GM12891 (cell line): ENCODE results near the gene SF3B2.

ENCODE experiments used
- POLR2A ChIP-seq: IDR thresholded peaks from 2 replicates; pipeline ENCODE4 v1.6.1; 2011; ENCODE audit warnings: low read depth, low read length, control low read depth
- POLR2AphosphoS5 ChIP-seq: IDR thresholded peaks from 2 replicates; pipeline ENCODE4 v1.6.1; 2011; ENCODE audit warnings: low read depth, low read length, control low read depth
- TAF1 ChIP-seq: IDR thresholded peaks from 2 replicates; pipeline ENCODE4 v1.6.1; 2011; ENCODE audit warnings: low read depth, low read length, control low read depth

GRCh38 chr11:66007201-66007634 is 44.9 kb upstream of the SF3B2 start:
- TF ChIP-seq POLR2AphosphoS5 (no peak), POLR2A (no peak), TAF1 (no peak)
